K562 (cell line): Measurements from ENCODE around the gene CCDC138. TPM values are rescaled to one million over a fixed set of nuclear protein-coding genes. Genes with fewer than 3 reads are reported as not detected.

ENCODE experiments used
- ATAC-seq: fragments of 200-7000 bp; cut with Tn5 transposase; 3 replicates; pipeline ENCODE4 v1.9.1; 2020; ENCODE audit warnings: moderate library complexity
- BruUV-seq: library from RNA; stranded (reverse); fragments of 400-500 nt; replicated peaks from 2 replicates; lab custom pipeline; 2021; lab: Mats Ljungman, UMichigan
- CTCF ChIA-PET: fragments of 300-600 bp; formaldehyde crosslinking; extraction: SDS; loops from one replicate; lab custom pipeline; 2021; ENCODE audit warnings: low intra/inter-chr PET ratio; lab: Yijun Ruan, JAX
- POLR2A ChIA-PET: fragments of 300-600, 350-650 bp; sonication (Branson Sonifier 250); formaldehyde crosslinking; extraction: SDS; loops from one replicate; lab custom pipeline; 2021; ENCODE audit warnings: antibody characterized with exemption, inconsistent platforms; lab: Yijun Ruan, JAX
- DNase-seq, 4 experiments: peaks; one replicate each; pipeline versions ENCODE4 v3.0.0 to v3.0.0-alpha.2; 2011 to 2018; ENCODE audit warnings: low spot score in 3 of 4, mixed read lengths in 3 of 4; ENCODE audit errors: extremely low read depth in 1 of 4
- FAIRE-seq: peaks from 2 replicates; lab custom pipeline; 2011; peaks lifted over from hg19 to GRCh38; lab: Jason Lieb, UNC
- H2AFZ ChIP-seq: 2 replicates; pipeline ENCODE4 v1.6.0; 2011; ENCODE audit warnings: low read depth, low read length, control low read depth, inconsistent platforms
- H3K27ac ChIP-seq: fragments of 200-600 bp; 3 replicates; pipeline ENCODE4 v1.8.0; 2011; ENCODE audit warnings: low read depth, mild to moderate bottlenecking, control low read depth, inconsistent platforms, low read length, moderate library complexity, mixed read lengths; ENCODE audit errors: extremely low read depth
- H3K27me3 ChIP-seq, 2 experiments: fragments of 300-600 bp in 1 of 2; 2 replicates in 1 of 2; 3 replicates in 1 of 2; pipeline versions ENCODE4 v1.6.0 to v1.8.0; 2011; ENCODE audit warnings: inconsistent platforms in 2 of 2, low read length in 2 of 2, mild to moderate bottlenecking in 1 of 2, mixed read lengths in 1 of 2, moderate library complexity in 1 of 2; ENCODE audit not compliant: control insufficient read depth in 2 of 2, insufficient read depth in 2 of 2
- H3K36me3 ChIP-seq: fragments of 300-600 bp; 3 replicates; pipeline ENCODE4 v1.8.0; 2011; ENCODE audit warnings: mild to moderate bottlenecking, low read length, inconsistent platforms; ENCODE audit not compliant: control insufficient read depth, insufficient read depth
- H3K4me1 ChIP-seq, 2 experiments: fragments of 200-600 bp in 1 of 2; replicated peaks in 1 of 2; 2 replicates in 1 of 2; 3 replicates in 1 of 2; pipeline versions ENCODE4 v1.5.1 to v1.8.0; 2011; ENCODE audit warnings: inconsistent platforms in 2 of 2, low read length in 2 of 2, mild to moderate bottlenecking in 1 of 2, mixed read lengths in 1 of 2, moderate library complexity in 1 of 2; ENCODE audit not compliant: control insufficient read depth in 2 of 2, insufficient read depth in 2 of 2
- H3K4me2 ChIP-seq: 2 replicates; pipeline ENCODE4 v1.6.1; 2011; ENCODE audit warnings: low read length, control low read depth, inconsistent platforms, mixed read lengths; ENCODE audit not compliant: insufficient read depth
- H3K4me3 ChIP-seq: fragments of 200-600 bp; sonication (generic), shearing (Covaris generic); 2 replicates; pipeline ENCODE4 v1.5.1; 2016; ENCODE audit warnings: control low read depth, inconsistent platforms
- H3K79me2 ChIP-seq: fragments of 200-600 bp; 3 replicates; pipeline ENCODE4 v1.8.0; 2011; ENCODE audit warnings: low read length, inconsistent platforms; ENCODE audit not compliant: control insufficient read depth, insufficient read depth
- H3K9ac ChIP-seq, 2 experiments: 2 replicates each; pipeline versions ENCODE4 v1.6.0 to v1.6.1; 2011; ENCODE audit warnings: low read depth in 2 of 2, low read length in 2 of 2, control low read depth in 1 of 2, inconsistent platforms in 1 of 2, mild to moderate bottlenecking in 1 of 2, mixed read lengths in 1 of 2; ENCODE audit not compliant: insufficient read depth in 1 of 2
- H3K9me1 ChIP-seq: one replicate; pipeline ENCODE4 v1.6.0; 2011; ENCODE audit warnings: inconsistent platforms, mild to moderate bottlenecking, low read length, moderate library complexity; ENCODE audit not compliant: control insufficient read depth, insufficient read depth
- H3K9me3 ChIP-seq: replicated peaks from 2 replicates; pipeline ENCODE4 v1.5.1; 2011; ENCODE audit warnings: low read depth, low read length, inconsistent platforms; ENCODE audit not compliant: control insufficient read depth, insufficient read depth
- H4K20me1 ChIP-seq: replicated peaks from 2 replicates; pipeline ENCODE4 v1.6.1; 2011; ENCODE audit warnings: low read length, inconsistent platforms, mixed read lengths; ENCODE audit not compliant: control insufficient read depth, insufficient read depth
- CXXC5 ChIP-seq: fragments of 250-450 bp; sonication (Bioruptor Pico); IDR thresholded peaks from 2 replicates; pipeline ENCODE4 v1.8.0; 2022; ENCODE audit warnings: inconsistent platforms, mild to moderate bottlenecking, moderate library complexity
- ESRRA ChIP-seq: fragments of 450-650 bp; IDR thresholded peaks from 2 replicates; pipeline ENCODE4 v1.6.1; 2014; ENCODE audit warnings: low read depth, mild to moderate bottlenecking, moderate library complexity, borderline replicate concordance
- MYC ChIP-seq, 2 experiments: fragments of 250-450 bp in 1 of 2; sonication (Bioruptor Pico) in 1 of 2; IDR thresholded peaks; 2 replicates each; pipeline versions ENCODE4 v1.5.1 to v1.6.1; 2012 to 2021; ENCODE audit warnings: low read depth in 2 of 2, borderline replicate concordance in 1 of 2, improper control_type of control experiment in 1 of 2, low read length in 1 of 2, mild to moderate bottlenecking in 1 of 2, moderate library complexity in 1 of 2
- NR4A1 ChIP-seq, 2 experiments: fragments of 250-450 bp in 1 of 2; fragments of 450-650 bp in 1 of 2; sonication (Bioruptor Pico) in 1 of 2; IDR thresholded peaks; 2 replicates each; pipeline versions ENCODE4 v1.4.0 to v1.6.1; 2016 to 2020; ENCODE audit warnings: mild to moderate bottlenecking in 2 of 2, missing compliant biosample characterization in 1 of 2, missing genetic modification characterization in 1 of 2, moderate library complexity in 1 of 2
- SETDB1 ChIP-seq: IDR thresholded peaks from one replicate; pipeline ENCODE4 v1.6.1; 2012; ENCODE audit warnings: low read length, control low read depth, inconsistent platforms
- ZC3H11A ChIP-seq: IDR thresholded peaks from 2 replicates; pipeline ENCODE4 v1.6.1; 2012; ENCODE audit warnings: low read depth, low read length, improper control_type of control experiment
- ZNF785 ChIP-seq: fragments of 250-450 bp; sonication (Bioruptor Pico); IDR thresholded peaks from 2 replicates; pipeline ENCODE4 v1.4.0; 2020; ENCODE audit warnings: mild to moderate bottlenecking
- WGBS: fragments of 100-300 bp; shearing (Covaris generic); methylation state at CpG from one replicate; pipeline ENCODE4 v1.1.6; 2016; ENCODE audit warnings: low coverage, mixed read lengths; ENCODE audit not compliant: insufficient coverage; ENCODE audit errors: missing lambda C conversion rate; 5-methylcytosine and 5-hydroxymethylcytosine counted together
- in situ Hi-C: fragments of 300-500 bp; cut with MboI; formaldehyde crosslinking; loops from 4 replicates; pipeline ENCODE4 v1.15.0; 2018; ENCODE audit warnings: inconsistent platforms, mixed read lengths
- intact Hi-C: fragments of 100-400 bp; cut with micrococcal nuclease; formaldehyde crosslinking; loops from 2 replicates; pipeline ENCODE4 v1.14.2; 2022
- polyA plus RNA-seq, 8 experiments: library from polyadenylated mRNA; depleted of rRNA in 4 of 8; stranded (reverse) in 5 of 8; unstranded in 3 of 8; fragments of >200 nt; fragmentation: Nextera tagmentation in 2 of 8; fragmentation: Illumina TruSeq in 1 of 8; extraction: Ambion mirVana in 2 of 8; extraction: Trizol in 1 of 8; gene quantifications; 2 replicates each; pipeline versions ENCODE4 v1.2.1 to v1.2.3, GENCODE V29; 2011 to 2014; ENCODE audit warnings: inconsistent platforms in 1 of 8, missing spikeins in 1 of 8
- total RNA-seq, 7 experiments: library from RNA; depleted of rRNA in 6 of 7; stranded (reverse); fragments of >200 nt in 6 of 7; fragmentation: Illumina TruSeq in 2 of 7; extraction: Trizol in 2 of 7; gene quantifications; 2 replicates each; pipeline versions ENCODE4 v1.2.1 to v1.2.3, GENCODE V29; 2011 to 2021; ENCODE audit warnings: low replicate concordance in 1 of 7
- TF ChIP-seq, protein P1 (sequence below): fragments of 450-650 bp; IDR thresholded peaks from 2 replicates; pipeline ENCODE4 v1.6.1; 2016

The CCDC138 gene
- total and polyA plus RNA-seq, 9 of the 15 experiments (the other 6 are each of a cell fraction or from before 2014, with no cell fraction given) = 17.5 to 44.6 (median 26.7) TPM

DNA sequence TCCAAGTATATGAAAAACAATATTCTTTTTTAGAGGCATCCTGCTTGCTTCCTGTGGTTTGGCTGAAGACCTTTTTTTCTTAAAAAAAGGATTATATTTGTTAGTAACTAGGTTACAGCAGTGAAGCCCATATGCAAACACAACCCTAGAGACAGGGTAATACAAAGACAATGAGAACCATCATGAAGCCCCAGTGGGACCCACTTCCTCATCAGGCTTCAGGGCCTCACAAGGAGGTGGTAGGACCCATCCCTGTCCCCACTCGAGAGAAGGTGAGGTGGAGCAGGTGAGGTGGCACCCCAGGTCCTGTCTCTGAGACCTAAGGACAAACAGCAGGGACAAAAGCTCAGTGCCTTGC lies 122.1 kb downstream of the CCDC138 start:
- peaks cover 37 to 74% of the 10 kb centered on the region in 2 experiments for H3K27me3 ChIP-seq
- intact Hi-C loops (no loop called here), in situ Hi-C loops (no loop called here)
- no peak overlapping the region for H3K9ac ChIP-seq
- H3K27ac ChIP-seq = no peak overlapping the region
- no peak for DNase-seq
- H2AFZ ChIP-seq = no peak overlapping the region
- H3K9me1 ChIP-seq = no peaks in the 10 kb centered on the region
- ChIA-PET CTCF (no interaction called here), POLR2A (no interaction called here)
- 0 out of 2 replicates have a peak, but pooled peaks cover 8% of the 10 kb centered on the region for H4K20me1 ChIP-seq
- no peaks in the 10 kb centered on the region for H3K4me1 ChIP-seq
- no peak for ATAC-seq
- TF ChIP-seq NR4A1 (CRISPR knock-in tag; IDR thresholded peaks at IDR 0.05) (no peak), NR4A1 (tag; IDR thresholded peaks at IDR 0.05) (no peak), SETDB1 (no peak), ZNF785 (CRISPR knock-in tag) (no peak), ZC3H11A (no peak), MYC (IDR thresholded peaks at IDR 0.05; ENCODE audit: low read depth, low read length) (no peak), MYC (CRISPR knock-in tag; IDR thresholded peaks at IDR 0.05; ENCODE audit: borderline replicate concordance, low read depth) (no peak), ESRRA (no peak), CXXC5 (CRISPR knock-in tag) (no peak)
- TF ChIP-seq, protein P1, sequence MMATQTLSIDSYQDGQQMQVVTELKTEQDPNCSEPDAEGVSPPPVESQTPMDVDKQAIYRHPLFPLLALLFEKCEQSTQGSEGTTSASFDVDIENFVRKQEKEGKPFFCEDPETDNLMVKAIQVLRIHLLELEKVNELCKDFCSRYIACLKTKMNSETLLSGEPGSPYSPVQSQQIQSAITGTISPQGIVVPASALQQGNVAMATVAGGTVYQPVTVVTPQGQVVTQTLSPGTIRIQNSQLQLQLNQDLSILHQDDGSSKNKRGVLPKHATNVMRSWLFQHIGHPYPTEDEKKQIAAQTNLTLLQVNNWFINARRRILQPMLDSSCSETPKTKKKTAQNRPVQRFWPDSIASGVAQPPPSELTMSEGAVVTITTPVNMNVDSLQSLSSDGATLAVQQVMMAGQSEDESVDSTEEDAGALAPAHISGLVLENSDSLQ = no peak
- no TSS peak for BruUV-seq
- no peak for FAIRE-seq
- no peaks in the 10 kb centered on the region for H3K36me3 ChIP-seq
- 0% methylated on average over 1 of the region's 1 CpG for WGBS
- no peaks in the 10 kb centered on the region for H3K79me2 ChIP-seq
- no peak overlapping the region for H3K4me2 ChIP-seq
- H3K4me3 ChIP-seq = no peak overlapping the region
- no peaks in the 10 kb centered on the region for H3K9me3 ChIP-seq
